ENCODE data around the gene DLGAP4. TPM values are rescaled to one million over a fixed set of nuclear protein-coding genes. Genes with fewer than 3 reads are reported as not detected.

DLGAP4 gene
- total and polyA plus RNA-seq, 10 of the 15 experiments (the other 5 are each of a cell fraction or from before 2014, with no cell fraction given) = 0.42 to 43.3 (median 19.0) TPM

- WGBS (ENCODE audit: insufficient coverage, insufficient replicate concordance, low lambda C conversion rate, missing lambda C conversion rate) = 93% methylated on average over 1 of the region's 1 CpG
- Histone ChIP-seq H2AFZ (ENCODE audit: control insufficient read depth, low read depth, low read length) (no peak overlapping the region), H3K4me2 (ENCODE audit: control insufficient read depth, insufficient read depth) (no peak overlapping the region), H3K4me3 (no peak overlapping the region), H3K9me3 (replicated peaks; ENCODE audit: control insufficient read depth, insufficient read depth, low read length) (no peaks in the 10 kb centered on the region), H3K4me1 (ENCODE audit: control insufficient read depth, insufficient read depth, low read length) (peaks cover 21% of the 10 kb centered on the region), H3K9ac (ENCODE audit: control insufficient read depth, insufficient read depth, low read length) (no peak overlapping the region), H4K20me1 (ENCODE audit: control insufficient read depth, insufficient read depth) (no peaks in the 10 kb centered on the region; the same call in 1 of the 2 replicates), H3K79me2 (ENCODE audit: control insufficient read depth, insufficient read depth, low read length) (peaks cover 3% of the 10 kb centered on the region), H3K27ac (ENCODE audit: control insufficient read depth, insufficient read depth) (no peak overlapping the region), H3K36me3 (ENCODE audit: control insufficient read depth in 2 of 2, insufficient read depth in 2 of 2, low read length in 1 of 2) (peaks cover 0 to 2% of the 10 kb centered on the region in 2 experiments; a peak in 1 of 4 replicates), H3K27me3 (replicated peaks in 1 of 2; ENCODE audit: control insufficient read depth in 2 of 2, insufficient read depth in 2 of 2, low read length in 1 of 2) (no peaks in the 10 kb centered on the region)
- CTCF ChIA-PET = interaction anchor here (0.6 to 1.6 kb wide), 3 partner anchors 18 to 568 kb away, joined by 3 to 5 read pairs (median 5); no protein-coding TSS in a partner anchor
- no TSS peak for BruUV-seq (replicated peaks)
- intact Hi-C loops (cut with micrococcal nuclease; ENCODE audit: unreplicated experiment) (no loop called here), in situ Hi-C loops (cut with MboI) (no loop called here)
- FAIRE-seq (no peak), DNase-seq (ENCODE audit: low read depth, low spot score) (no peak), ATAC-seq (no peak)
- RAD21 ChIA-PET (ENCODE audit: unreplicated experiment) = interaction anchor here (1.2 kb wide), 1 partner anchor 19 kb away, joined by 4 read pairs; no protein-coding TSS in a partner anchor
- TF ChIP-seq, protein P1, sequence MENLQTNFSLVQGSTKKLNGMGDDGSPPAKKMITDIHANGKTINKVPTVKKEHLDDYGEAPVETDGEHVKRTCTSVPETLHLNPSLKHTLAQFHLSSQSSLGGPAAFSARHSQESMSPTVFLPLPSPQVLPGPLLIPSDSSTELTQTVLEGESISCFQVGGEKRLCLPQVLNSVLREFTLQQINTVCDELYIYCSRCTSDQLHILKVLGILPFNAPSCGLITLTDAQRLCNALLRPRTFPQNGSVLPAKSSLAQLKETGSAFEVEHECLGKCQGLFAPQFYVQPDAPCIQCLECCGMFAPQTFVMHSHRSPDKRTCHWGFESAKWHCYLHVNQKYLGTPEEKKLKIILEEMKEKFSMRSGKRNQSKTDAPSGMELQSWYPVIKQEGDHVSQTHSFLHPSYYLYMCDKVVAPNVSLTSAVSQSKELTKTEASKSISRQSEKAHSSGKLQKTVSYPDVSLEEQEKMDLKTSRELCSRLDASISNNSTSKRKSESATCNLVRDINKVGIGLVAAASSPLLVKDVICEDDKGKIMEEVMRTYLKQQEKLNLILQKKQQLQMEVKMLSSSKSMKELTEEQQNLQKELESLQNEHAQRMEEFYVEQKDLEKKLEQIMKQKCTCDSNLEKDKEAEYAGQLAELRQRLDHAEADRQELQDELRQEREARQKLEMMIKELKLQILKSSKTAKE (IDR thresholded peaks at IDR 0.05; ENCODE audit: low read depth, poor library complexity, severe bottlenecking) = no peak
- TF ChIP-seq ZNF217 (IDR thresholded peaks at IDR 0.05) (no peak), ZZZ3 (IDR thresholded peaks at IDR 0.05; ENCODE audit: control insufficient read depth, insufficient read length, low read depth) (no peak)
- TF ChIP-seq, protein P2, sequence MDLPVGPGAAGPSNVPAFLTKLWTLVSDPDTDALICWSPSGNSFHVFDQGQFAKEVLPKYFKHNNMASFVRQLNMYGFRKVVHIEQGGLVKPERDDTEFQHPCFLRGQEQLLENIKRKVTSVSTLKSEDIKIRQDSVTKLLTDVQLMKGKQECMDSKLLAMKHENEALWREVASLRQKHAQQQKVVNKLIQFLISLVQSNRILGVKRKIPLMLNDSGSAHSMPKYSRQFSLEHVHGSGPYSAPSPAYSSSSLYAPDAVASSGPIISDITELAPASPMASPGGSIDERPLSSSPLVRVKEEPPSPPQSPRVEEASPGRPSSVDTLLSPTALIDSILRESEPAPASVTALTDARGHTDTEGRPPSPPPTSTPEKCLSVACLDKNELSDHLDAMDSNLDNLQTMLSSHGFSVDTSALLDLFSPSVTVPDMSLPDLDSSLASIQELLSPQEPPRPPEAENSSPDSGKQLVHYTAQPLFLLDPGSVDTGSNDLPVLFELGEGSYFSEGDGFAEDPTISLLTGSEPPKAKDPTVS (IDR thresholded peaks at IDR 0.05; ENCODE audit: low read depth, low read length) = no peak
- SMC1A ChIA-PET (ENCODE audit: uncharacterized antibody, unreplicated experiment) = interaction anchor here (0.7 to 2.0 kb wide), 4 partner anchors 10 to 106 kb away, joined by 3 to 10 read pairs (median 3); no protein-coding TSS in a partner anchor
- POLR2A ChIA-PET = interaction anchor here (0.6 to 0.7 kb wide), 3 partner anchors 252 to 513 kb away, joined by 4 to 6 read pairs (median 4); no protein-coding TSS in a partner anchor
Observed at GRCh38 chr20:36490191-36490590, 184.1 kb downstream of the DLGAP4 start.

All from GM12878 (cell line).